NB4 (cell line): Measurements from ENCODE around the gene LDLRAD3.

Source experiments
- MYC ChIP-seq: IDR thresholded peaks from 2 replicates; pipeline ENCODE4 v1.6.1; 2011; ENCODE audit warnings: low read depth, low read length
- POLR2A ChIP-seq: IDR thresholded peaks from 2 replicates; pipeline ENCODE4 v1.6.1; 2011; ENCODE audit warnings: mild to moderate bottlenecking; ENCODE audit not compliant: insufficient read length; ENCODE audit errors: extremely low read depth
- TF ChIP-seq, protein P1 (sequence below): IDR thresholded peaks from one replicate; pipeline ENCODE4 v1.5.1; 2012; ENCODE audit warnings: low read depth, low read length
- TF ChIP-seq, protein P2 (sequence below): IDR thresholded peaks from 2 replicates; pipeline ENCODE4 v1.6.1; 2011; ENCODE audit warnings: low read depth, low read length

DNA sequence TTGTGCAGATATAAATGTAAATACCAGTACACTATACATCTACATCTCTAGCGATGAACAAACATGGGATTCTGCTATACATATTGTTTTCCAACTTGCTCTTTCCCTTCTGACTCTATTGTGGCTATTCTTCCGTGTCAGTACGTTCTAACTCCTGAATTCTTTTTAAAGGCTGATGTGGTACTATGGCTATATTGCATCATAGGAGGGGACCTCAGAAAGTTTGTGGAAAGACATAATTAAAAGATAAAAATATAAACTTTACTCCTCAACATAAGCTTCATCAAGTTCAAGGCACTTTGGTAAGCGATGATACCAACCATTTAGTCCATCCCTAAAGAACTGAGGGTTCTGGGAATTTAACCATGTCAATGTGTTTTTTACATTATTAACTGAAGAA is 72.8 kb downstream of the LDLRAD3 start:
- TF ChIP-seq, protein P1, sequence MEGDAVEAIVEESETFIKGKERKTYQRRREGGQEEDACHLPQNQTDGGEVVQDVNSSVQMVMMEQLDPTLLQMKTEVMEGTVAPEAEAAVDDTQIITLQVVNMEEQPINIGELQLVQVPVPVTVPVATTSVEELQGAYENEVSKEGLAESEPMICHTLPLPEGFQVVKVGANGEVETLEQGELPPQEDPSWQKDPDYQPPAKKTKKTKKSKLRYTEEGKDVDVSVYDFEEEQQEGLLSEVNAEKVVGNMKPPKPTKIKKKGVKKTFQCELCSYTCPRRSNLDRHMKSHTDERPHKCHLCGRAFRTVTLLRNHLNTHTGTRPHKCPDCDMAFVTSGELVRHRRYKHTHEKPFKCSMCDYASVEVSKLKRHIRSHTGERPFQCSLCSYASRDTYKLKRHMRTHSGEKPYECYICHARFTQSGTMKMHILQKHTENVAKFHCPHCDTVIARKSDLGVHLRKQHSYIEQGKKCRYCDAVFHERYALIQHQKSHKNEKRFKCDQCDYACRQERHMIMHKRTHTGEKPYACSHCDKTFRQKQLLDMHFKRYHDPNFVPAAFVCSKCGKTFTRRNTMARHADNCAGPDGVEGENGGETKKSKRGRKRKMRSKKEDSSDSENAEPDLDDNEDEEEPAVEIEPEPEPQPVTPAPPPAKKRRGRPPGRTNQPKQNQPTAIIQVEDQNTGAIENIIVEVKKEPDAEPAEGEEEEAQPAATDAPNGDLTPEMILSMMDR: no peak
- TF ChIP-seq POLR2A (no peak), MYC (no peak)
- TF ChIP-seq, protein P2, sequence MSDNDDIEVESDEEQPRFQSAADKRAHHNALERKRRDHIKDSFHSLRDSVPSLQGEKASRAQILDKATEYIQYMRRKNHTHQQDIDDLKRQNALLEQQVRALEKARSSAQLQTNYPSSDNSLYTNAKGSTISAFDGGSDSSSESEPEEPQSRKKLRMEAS: no peak
